Esophagus muscularis mucosa (tissue), 3 donors: Measurements from ENCODE around the gene DGKG.

Experiments used
- CTCF ChIP-seq, 3 experiments: fragments of 200-600 bp in 2 of 3; fragments of 450-650 bp in 1 of 3; sonication (generic) in 2 of 3; IDR thresholded peaks; one replicate each; pipeline ENCODE4 v1.5.1; 2017 to 2019; ENCODE audit warnings: antibody characterized with exemption in 3 of 3, mild to moderate bottlenecking in 2 of 3, moderate library complexity in 1 of 3
- POLR2A ChIP-seq: fragments of 450-650 bp; IDR thresholded peaks from one replicate; pipeline ENCODE4 v1.6.1; 2017; ENCODE audit warnings: antibody characterized with exemption, moderate library complexity, mild to moderate bottlenecking, low read depth

- TF ChIP-seq CTCF (IDR thresholded peaks at IDR 0.05) (no peak), POLR2A (no peak)
Observed at GRCh38 chr3:186218421-186218820, 143.6 kb downstream of the DGKG start.
